HG03060 (cell line): Measurements from ENCODE around the gene TPSD1.
"Not testable (repeated sequence)": the region's sequence is repeated elsewhere in the genome, so short reads cannot be mapped to it uniquely, and the experiment has no call there.

Source experiments
- ATAC-seq: cut with Tn5 transposase; IDR thresholded peaks from one replicate; pipeline ENCODE4 v1.9.1; 2021; ENCODE audit warnings: low read depth, moderate number of reproducible peaks; ENCODE audit not compliant: unreplicated experiment

Gene TPSD1

DNA sequence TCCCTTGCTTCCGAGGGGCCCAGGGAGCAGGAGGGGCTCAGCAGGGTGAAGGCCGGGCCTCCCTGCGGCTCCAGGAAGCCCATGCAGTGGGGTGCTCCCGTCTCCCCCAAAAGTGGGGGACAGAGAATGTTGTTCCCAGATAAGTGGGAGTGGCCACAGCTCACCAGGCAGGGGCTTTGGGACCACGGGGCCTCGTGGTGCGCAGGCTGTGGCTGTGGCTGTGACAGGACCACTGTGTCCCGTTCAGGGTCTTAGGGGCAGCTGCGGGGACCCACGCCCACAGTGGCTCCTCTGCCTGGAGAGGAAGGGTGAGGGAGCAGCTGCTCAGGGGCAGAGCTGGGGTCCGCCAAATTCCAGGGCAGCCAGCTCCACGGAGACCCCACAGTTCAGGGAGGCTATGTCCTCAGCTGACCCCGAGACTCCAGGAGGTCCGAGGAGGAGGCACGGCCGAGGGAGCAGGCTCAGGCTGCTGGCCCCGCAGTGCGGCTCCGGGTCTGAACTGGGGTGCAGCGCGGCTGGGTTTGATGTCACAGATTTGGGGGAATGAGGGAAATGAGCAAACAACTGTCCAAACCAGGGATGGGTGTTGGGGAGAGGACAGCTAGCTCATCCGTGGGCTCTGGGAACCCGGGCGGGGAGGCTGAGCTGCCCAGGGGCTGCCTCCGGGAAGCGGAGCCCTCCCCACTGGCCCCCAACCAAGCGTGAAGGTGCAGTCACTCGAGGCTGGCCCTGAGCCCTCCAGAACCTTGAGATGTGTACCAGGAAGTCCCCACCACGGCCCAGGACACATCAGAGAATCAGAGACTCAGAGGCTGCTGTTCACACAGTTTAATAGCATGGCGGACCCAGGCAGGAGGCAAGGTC, 23.4 kb downstream of the TPSD1 start:
- no peak for ATAC-seq

DNA sequence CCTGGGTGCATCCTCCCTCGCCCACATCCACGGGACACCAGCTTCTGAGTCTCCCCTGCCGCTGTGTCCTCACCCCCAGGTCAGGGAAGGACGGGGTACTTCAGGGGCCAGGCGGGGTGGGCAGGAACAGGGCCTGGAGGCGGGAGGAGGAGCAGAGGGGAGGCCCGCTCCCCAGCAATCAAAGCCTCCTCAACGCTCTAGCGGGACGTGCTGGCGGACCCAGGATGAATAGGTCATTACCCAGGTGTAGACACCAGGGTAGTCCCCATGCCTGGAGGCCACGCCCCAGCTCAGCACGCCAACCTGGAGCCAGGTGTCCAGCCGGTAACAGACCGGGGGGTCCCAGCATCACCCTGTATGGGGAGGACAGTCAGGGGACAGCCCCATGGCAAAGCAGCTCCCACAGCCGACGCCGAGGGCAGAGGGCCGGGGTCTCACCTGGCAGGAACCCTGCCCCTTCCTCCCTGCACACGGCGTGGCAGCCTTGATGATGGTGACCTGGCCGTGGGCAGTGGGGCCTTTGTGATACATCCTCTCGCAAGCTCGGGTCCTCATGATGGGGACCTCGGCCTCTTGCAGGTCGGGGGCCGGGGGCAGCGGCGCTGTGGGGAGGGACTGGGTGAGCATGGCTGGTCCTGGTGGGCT, 24.2 kb downstream of the TPSD1 start:
- ATAC-seq: no peak

DNA sequence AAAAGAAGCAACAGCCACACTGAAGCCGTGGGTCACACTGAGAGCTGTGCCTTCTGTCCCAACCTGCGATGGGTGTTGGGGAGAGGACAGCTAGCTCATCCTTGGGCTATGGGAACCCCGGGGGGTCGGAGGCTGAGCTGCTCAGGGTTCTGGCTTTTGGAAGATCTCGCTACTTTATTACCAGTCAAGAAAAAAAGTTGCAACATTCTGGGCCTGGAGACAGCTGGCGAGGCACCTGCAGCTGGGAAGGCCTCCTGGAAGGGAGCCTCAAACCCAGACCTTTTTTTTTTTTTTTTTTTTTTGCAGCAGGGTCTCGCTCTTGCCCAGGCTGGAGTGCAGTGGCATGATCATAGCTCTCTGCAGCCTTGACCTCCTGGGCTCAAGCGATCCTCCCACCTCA, 24.9 kb downstream of the TPSD1 start:
- ATAC-seq: no peak

DNA sequence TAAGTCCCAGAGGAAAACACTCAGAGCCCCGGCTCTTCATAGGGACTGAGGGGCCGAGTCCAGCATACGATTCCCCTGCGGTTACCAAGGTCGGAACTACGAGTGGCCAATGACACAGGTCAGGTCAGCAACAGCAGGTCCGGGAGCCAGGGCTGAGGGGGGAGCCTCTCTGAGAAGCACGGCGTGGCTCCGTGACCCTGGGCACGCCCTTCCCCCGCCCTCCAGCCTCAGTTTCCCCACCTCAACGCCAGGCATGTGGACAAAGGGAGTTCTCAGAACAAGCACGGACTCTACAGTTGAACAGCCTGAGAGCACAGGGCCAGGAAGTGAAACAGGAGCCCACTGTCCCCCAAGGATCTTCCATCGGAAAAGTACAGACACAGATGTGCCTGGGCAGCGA, 25.6 kb downstream of the TPSD1 start:
- no peak for ATAC-seq

DNA sequence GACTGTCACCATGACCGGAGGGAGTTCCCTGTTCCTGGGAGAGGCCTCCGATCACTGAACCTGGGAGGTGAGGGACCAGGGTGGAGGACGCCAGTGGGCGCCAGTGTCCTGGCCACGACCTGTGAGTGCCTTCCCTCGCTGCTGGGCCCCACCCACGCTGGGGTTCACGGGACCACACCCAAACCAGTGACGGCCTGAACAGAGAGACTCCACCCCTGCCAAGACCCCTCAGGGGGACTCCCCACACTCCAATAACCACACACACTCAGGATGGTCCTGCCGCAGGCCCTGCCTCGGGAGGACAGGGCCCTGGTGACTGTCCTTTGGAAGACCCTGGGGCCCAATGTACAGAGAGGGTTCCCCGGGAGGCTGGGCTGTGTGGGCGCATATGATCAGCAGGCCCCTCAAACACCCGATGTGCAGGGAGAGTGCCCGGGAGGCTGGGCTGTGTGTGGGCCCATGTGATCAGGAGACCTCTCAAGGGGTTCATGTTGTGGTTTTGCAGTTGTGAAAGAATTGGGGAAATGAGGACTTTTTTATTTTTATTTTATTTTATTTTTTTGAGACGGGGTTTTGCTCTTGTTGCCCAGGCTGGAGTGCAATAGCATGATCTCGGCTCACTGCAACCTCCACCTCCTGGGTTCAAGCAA, 26.6 kb downstream of the TPSD1 start:
- ATAC-seq: no peak

DNA sequence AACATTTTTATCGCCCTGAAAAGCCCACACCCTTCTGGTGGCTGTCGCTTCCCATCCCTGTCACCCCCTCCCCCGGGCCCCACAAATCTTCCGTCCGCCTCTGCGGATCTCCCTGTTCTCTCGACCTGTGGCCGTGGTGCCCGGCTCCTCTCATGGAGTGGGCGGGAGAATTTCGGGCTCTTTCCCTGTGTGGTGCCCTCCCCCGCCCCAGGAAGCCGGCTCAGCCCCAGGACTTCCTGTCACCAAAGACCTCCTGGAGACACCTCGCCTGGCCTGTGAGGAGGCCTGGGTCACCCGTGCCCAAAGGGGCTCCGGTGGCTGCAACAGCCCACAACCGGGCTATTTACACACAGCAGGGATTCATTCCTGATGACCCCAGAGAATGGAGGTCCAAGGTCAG, 27.4 kb downstream of the TPSD1 start:
- ATAC-seq: no peak

DNA sequence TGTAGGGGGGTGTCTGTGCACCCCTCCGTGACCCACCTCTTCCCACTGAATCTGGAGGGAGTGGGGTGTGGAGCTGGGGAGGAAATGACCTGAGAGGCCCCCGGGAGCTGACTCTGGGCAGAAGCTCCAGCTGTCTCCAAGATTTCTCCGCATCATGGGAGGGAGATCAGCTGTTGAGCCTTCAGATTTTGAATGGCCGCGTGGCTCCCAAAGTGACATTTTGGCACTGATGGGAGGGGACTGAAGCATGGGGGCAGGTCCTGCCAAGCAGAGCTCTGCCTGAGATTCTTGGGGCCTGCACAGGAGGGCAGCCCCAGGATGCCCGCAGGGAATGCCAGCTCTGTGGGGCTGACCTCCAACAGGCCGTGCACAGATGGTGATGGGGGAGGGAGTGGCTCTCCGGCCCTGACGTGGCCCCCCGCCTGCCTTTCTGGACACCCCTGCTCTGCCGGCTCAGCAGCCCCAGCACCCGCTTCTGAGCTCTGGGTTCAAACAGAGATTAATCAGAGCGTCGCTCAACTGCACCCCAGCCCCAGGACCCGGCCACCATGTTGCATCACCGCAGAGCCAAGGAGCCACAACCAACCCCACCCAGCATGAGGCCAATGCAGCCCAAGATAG, 28.2 kb downstream of the TPSD1 start:
- no peak for ATAC-seq

DNA sequence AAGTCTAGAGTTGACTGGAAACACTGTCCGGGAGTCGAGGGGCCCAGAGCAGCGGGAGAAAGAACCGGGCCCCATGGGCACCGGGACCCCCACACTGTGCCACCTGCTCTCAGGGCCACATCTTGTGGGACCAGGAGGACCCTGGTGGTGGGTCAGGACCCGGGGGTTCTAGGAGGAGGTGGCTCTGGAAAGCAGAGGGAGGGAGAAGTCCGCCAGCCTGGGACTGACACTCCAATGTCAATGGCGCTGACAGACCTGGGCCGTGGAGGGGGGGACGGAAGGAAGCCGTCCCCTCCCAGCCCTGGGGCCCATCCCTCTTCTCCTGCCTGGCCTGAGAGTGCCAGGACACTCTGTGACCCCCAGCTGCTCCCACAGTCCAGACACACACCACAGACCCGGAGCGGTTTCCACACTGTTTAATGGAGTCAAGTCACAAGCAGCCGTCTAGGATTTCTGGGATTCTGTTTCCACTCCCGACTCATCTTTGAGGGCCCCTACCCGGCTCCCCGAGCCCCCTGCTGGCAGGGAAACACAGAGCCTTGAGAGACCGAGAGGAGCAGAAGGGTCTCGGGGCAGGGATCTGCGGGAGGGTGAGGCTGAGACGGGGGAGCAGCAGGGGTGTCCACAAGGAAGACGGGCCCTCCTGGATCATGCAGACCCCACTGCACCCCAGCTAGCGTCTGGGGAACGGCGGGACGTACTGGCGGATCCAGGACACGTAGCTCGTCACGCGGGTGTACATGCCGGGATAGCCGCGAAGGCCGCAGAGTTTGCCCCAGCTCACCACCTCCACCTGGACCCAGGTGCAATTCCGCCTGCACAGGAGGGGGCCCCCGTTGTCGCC, 30.0 kb downstream of the TPSD1 start:
- ATAC-seq: no peak

DNA sequence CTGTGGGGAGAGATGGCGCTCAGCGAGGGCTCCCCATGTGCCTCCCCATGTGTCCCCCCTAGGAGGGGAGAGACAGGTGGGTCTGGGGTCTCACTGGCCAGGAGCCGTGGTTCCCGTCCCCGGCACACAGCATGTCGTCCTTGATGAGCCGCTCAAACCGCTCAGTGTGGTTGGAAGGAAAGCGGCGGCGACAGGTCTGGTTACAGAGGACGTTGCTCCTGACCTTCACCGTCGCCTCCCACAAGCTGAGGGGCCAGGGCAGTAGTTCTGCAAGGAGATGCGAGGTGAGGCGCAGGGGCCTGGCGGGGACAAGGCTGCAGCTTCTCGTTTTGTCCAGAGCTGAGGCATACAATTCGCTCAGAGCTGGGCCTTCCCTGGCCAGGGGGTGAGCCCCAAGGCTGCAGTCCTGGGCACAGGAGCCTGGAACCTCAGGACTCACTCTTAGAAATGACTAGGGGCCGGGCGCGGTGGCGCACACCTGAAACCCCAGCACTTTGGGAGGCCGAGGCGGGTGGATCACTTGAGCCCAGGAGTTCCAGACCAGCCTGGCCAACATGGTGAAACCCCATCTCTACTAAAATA, 30.7 kb downstream of the TPSD1 start:
- ATAC-seq: no peak

DNA sequence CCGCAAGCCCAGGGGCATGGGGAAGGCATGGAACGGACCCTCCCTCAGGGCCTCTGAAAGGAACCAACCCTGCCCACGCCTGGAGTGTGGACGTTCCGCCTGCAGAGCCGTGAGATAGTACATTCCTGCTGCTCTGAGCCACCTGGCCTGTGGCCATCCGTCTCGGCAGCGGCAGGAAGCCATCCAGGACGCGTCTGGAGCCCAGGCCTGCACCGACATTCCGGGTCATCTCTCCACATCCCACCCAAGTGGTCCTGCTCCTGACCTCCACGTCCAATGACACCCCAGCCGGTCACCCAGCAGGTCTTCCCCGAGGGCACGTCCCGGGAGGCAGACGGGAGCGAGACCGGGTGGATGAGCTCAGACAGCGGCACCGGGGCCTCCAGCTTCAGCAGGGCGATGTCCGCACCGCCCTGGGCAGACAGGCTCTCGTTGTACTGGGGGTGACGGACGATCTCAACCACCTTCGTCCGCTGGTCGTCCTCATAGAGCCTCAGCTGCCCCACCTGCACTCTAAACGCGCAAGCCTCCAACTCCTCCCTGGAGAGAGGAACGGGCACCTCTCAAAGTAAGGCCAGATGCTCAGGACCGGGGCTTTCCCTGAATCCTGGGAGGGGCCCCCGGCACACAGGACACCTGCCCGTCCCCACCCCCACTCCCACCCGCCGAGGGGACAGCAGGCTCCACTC, 32.3 kb downstream of the TPSD1 start:
- ATAC-seq: no peak

DNA sequence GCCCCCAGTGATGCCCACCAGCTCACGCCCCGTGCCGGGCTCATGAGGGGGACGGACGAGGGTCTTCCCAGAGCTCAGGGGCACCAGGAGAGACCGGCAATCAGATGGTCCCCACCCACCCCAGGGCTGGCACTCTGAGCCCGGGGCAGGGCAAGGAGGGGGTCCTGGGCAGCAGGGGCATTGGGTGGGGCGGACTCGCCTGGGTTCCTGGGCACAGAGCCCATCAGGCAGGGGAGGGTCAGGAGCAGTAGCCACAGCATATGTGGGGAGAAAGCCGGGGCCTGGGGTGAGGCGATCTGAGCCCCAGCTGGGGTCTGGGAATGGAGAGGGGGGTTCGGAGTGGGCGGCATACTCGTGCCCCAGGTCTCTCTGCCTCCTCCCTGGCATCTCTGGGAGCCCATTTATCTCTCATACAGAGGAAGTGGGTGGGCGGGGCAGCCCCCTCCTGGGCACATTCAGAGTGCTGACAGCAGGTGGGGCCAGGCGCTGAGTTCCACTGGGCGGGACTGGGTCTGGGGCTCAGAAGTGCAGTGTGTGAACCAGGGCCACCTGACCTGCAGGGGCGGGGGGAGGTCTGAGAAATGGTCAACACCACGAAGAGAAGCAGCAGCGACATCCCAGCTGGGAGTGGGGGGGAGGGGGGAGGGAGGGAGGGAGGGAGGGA, 33.1 kb downstream of the TPSD1 start:
- ATAC-seq: no peak

DNA sequence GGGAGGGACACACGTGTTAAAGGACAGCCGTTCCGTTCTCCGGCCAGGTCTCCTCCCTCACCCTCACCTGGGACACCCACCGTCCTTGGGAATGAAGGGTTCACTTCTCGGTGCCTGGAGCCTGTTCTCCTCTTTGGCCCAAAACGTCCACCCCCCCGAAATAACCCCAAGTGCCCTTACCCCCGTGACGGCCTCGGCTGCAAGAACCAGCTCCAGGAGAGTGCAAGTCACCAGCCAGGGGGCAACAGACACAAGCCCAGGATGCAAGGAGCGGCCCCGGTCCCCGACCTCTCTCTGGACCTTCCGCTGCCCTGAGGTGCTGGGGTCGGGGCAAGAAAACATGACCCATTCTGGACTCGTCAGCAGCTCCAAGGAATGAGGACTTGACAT, 33.6 kb downstream of the TPSD1 start:
- ATAC-seq: no peak

DNA sequence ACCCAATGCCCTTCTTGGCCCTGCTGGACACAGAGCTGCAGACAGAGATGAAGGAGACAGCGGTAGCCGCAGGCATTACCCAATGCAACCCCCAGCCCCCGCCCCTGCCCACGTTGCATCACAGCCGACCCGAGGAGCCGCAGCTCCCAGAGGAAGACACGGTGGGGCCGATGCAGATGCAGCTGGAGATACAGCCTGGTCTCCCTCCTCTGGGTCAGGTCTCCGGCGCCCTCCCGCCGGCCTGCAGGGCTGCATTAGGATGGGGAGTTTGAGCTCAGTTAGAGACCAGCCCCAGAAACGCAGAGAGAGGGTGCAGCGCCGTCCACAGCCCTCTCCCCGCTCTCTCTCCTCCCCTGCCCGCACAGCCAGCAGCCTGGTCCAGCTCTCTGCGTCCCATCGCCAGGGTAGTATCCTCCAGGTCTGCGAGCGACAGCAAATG, 34.2 kb downstream of the TPSD1 start:
- ATAC-seq: no peak

DNA sequence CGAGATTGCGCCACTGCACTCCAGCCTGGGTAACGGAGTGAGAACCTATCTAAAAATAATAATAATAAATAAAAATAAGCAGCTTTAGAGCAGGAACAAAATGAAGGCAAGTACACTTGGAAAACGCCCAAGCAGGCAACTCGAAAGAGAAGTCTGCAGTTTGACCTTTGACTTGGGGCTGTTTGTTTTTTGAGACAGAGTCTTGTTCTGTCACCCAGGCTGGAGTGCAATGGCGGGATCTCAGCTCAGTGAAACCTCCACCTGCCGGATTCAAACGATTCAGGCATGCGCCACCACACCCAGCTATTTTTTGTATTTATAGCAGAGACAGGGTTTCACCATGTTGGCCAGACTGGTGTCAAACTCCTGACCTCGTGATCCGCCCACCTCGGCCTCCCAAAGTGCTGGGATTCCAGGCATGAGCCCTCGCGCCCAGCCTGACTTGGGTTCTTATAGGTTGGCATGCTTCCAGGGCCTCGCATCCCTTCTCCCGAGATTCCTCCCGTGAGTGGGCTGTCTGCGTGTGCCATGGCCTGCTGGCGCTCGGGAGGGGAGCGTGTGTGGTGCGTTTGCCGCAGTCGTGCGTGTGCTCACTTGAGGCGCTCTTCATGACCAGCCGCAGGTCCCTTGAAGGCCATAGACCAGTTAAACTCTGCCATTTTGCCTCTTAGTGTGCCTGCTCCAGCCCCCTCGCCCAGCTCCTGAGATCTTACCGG, 35.1 kb downstream of the TPSD1 start:
- no peak for ATAC-seq

DNA sequence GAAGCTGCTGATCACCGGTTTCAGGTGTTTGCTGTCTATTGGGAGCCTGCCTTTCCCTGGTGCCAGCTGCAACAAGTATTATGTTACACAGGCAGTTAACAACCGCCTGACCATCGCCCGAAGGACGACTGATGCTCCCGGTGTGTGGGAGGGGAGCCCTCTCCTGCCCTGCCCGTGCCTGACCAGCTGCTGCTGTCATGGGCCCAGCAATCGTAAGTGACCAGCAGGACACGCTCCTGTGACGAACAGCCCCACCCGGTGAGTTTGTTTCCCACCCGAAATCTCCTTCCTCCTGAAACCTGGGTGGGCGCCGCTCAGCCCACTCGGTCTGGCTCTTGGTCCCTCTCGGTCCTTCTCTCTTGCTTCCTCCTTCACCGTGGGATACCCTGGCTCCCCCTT, 35.7 kb downstream of the TPSD1 start:
- no peak for ATAC-seq

DNA sequence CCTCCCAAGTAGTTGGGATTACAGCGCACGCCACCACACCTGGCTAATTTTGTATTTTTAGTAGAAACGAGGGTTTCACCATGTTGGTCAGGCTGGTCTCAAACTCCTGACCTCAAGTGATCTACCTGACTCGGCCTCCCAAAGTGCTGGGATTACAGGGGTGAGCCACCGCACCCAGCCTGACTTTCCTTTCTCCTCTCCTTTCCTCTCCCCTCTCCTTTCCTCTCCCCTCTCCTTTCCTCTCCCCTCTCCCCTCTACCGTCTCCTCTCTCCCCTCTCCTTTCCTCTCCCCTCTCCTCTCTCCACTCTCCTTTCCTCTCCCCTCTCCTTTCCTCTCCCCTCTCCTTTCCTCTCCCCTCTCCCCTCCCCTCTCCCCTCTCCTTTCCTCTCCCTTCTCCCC, 36.3 kb downstream of the TPSD1 start:
- ATAC-seq: not testable (repeated sequence)

DNA sequence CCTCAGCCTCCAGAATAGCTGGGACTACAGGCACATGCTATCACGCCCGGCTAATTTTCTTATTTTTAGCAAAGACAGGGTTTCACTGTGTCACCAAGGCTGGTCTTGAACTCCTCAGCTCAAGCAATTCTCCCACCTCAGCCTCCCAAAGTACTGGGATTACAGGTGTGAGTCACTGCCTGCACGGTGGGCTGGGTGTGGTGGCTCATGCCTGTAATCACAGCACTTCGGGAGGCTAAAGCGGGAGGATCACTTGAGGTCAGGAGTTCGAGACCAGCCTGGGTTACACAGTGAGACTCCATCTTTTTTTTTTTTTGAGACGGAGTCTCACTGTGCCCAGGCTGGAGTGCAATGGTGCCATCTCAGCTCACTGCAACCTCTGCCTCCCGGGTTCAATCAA, 36.9 kb downstream of the TPSD1 start:
- not testable (repeated sequence) for ATAC-seq
